HCT116 (cell line): ENCODE results near the gene GLB1L.

Experiments used
- CEBPB ChIP-seq: IDR thresholded peaks from 2 replicates; pipeline ENCODE4 v1.6.1; 2012; ENCODE audit warnings: low read depth
- EGR1 ChIP-seq: IDR thresholded peaks from 2 replicates; pipeline ENCODE4 v1.6.1; 2012; ENCODE audit warnings: low read depth
- EZH2 ChIP-seq: fragments of 200-600 bp; sonication (generic); IDR thresholded peaks from 2 replicates; pipeline ENCODE4 v1.6.1; 2017; ENCODE audit warnings: antibody characterized with exemption, mixed run types
- EZH2phosphoT487 ChIP-seq: fragments of 200-600 bp; IDR thresholded peaks from 2 replicates; pipeline ENCODE4 v1.6.1; 2018; ENCODE audit warnings: antibody characterized with exemption, borderline replicate concordance
- JUND ChIP-seq: IDR thresholded peaks from 2 replicates; pipeline ENCODE4 v1.6.1; 2012
- POLR2A ChIP-seq: IDR thresholded peaks from 2 replicates; pipeline ENCODE4 v1.7.0; 2011; ENCODE audit warnings: borderline replicate concordance; ENCODE audit not compliant: insufficient read depth, insufficient read length; ENCODE audit errors: extremely low read depth
- POLR2AphosphoS5 ChIP-seq: IDR thresholded peaks from 2 replicates; pipeline ENCODE4 v1.6.1; 2011; ENCODE audit warnings: mild to moderate bottlenecking, low read depth, low read length, moderate library complexity
- SIN3A ChIP-seq: IDR thresholded peaks from 2 replicates; pipeline ENCODE4 v1.6.1; 2012; ENCODE audit warnings: low read depth
- SRF ChIP-seq: IDR thresholded peaks from 2 replicates; pipeline ENCODE4 v1.6.1; 2012; ENCODE audit warnings: low read depth
- TCF7L2 ChIP-seq: IDR thresholded peaks from 2 replicates; pipeline ENCODE4 v1.7.0; 2011; ENCODE audit warnings: borderline replicate concordance, inconsistent platforms; ENCODE audit not compliant: insufficient read depth, insufficient read length; ENCODE audit errors: extremely low read depth
- YY1 ChIP-seq: IDR thresholded peaks from 2 replicates; pipeline ENCODE4 v1.6.1; 2011; ENCODE audit warnings: low read length, low read depth, moderate library complexity, mild to moderate bottlenecking; ENCODE audit not compliant: insufficient replicate concordance; ENCODE audit errors: extremely low read depth
- ZBTB33 ChIP-seq: IDR thresholded peaks from 2 replicates; pipeline ENCODE4 v1.6.1; 2011; ENCODE audit warnings: mild to moderate bottlenecking, low read length, moderate library complexity; ENCODE audit not compliant: insufficient replicate concordance; ENCODE audit errors: extremely low read depth
- TF ChIP-seq, protein P1 (sequence below), 3 experiments: fragments of 200-600 bp in 1 of 3; sonication (generic) in 1 of 3; IDR thresholded peaks in 2 of 3; conservative IDR thresholded peaks in 1 of 3; 2 replicates each; pipeline ENCODE4 v1.5.1; 2012 to 2017; ENCODE audit warnings: low read depth in 2 of 3, low read length in 2 of 3, antibody characterized with exemption in 1 of 3, borderline replicate concordance in 1 of 3, control low read depth in 1 of 3, mild to moderate bottlenecking in 1 of 3, mixed read lengths in 1 of 3, mixed run types in 1 of 3, moderate library complexity in 1 of 3; ENCODE audit not compliant: insufficient read depth in 1 of 3
- TF ChIP-seq, protein P2 (sequence below): IDR thresholded peaks from 2 replicates; pipeline ENCODE4 v1.6.1; 2012; ENCODE audit warnings: low read depth

DNA sequence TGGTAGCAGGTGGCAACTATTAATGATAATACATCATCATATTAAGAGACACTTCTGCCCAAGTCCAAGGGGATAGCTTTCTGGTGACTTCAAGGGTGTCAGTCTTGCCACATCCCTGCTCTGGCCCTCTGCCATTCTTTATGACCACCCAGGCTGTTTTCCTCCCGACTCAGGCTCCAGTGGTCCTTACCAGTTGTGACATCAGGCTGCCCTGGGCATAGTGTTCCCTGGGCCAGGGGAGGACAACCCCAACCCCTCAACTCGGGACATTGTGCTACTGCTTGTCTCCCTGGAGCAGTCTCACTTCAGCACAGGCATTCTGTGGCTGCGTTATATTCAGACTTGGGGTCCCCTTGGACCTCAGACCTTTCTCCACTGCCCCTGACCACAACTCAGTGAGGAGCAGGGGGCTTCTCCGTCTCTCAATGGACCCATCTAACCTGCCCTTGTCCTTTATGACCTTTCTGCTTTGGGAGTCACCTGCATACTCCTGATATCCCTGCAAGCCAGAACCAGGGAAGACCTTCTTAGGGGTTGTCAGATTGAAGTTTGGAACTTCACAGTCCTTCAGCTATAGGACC lies 46.8 kb upstream of the GLB1L start:
- TF ChIP-seq EZH2 (no peak), POLR2A (no peak), POLR2AphosphoS5 (no peak), YY1 (no peak), TCF7L2 (no peak), EZH2phosphoT487 (no peak), SRF (no peak), ZBTB33 (no peak), JUND (no peak), SIN3A (no peak), CEBPB (no peak), EGR1 (no peak)
- TF ChIP-seq, protein P1, sequence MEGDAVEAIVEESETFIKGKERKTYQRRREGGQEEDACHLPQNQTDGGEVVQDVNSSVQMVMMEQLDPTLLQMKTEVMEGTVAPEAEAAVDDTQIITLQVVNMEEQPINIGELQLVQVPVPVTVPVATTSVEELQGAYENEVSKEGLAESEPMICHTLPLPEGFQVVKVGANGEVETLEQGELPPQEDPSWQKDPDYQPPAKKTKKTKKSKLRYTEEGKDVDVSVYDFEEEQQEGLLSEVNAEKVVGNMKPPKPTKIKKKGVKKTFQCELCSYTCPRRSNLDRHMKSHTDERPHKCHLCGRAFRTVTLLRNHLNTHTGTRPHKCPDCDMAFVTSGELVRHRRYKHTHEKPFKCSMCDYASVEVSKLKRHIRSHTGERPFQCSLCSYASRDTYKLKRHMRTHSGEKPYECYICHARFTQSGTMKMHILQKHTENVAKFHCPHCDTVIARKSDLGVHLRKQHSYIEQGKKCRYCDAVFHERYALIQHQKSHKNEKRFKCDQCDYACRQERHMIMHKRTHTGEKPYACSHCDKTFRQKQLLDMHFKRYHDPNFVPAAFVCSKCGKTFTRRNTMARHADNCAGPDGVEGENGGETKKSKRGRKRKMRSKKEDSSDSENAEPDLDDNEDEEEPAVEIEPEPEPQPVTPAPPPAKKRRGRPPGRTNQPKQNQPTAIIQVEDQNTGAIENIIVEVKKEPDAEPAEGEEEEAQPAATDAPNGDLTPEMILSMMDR (IDR thresholded peaks at IDR 0.05 in 2 of 3, conservative IDR thresholded peaks at IDR 0.05 in 1 of 3; ENCODE audit: borderline replicate concordance in 1 of 3, insufficient read depth in 1 of 3, low read depth in 2 of 3, low read length in 2 of 3): no peak
- TF ChIP-seq, protein P2, sequence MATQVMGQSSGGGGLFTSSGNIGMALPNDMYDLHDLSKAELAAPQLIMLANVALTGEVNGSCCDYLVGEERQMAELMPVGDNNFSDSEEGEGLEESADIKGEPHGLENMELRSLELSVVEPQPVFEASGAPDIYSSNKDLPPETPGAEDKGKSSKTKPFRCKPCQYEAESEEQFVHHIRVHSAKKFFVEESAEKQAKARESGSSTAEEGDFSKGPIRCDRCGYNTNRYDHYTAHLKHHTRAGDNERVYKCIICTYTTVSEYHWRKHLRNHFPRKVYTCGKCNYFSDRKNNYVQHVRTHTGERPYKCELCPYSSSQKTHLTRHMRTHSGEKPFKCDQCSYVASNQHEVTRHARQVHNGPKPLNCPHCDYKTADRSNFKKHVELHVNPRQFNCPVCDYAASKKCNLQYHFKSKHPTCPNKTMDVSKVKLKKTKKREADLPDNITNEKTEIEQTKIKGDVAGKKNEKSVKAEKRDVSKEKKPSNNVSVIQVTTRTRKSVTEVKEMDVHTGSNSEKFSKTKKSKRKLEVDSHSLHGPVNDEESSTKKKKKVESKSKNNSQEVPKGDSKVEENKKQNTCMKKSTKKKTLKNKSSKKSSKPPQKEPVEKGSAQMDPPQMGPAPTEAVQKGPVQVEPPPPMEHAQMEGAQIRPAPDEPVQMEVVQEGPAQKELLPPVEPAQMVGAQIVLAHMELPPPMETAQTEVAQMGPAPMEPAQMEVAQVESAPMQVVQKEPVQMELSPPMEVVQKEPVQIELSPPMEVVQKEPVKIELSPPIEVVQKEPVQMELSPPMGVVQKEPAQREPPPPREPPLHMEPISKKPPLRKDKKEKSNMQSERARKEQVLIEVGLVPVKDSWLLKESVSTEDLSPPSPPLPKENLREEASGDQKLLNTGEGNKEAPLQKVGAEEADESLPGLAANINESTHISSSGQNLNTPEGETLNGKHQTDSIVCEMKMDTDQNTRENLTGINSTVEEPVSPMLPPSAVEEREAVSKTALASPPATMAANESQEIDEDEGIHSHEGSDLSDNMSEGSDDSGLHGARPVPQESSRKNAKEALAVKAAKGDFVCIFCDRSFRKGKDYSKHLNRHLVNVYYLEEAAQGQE: no peak
